Astrocyte (in vitro differentiated cells and primary cell): ENCODE measurements around the gene WNT9A.

Experiments used
- CTCF ChIP-seq: IDR thresholded peaks from 2 replicates; pipeline ENCODE4 v1.5.1; 2011; ENCODE audit warnings: low read depth, mild to moderate bottlenecking, inconsistent platforms, low read length, moderate library complexity; ENCODE audit not compliant: insufficient read depth
- EZH2 ChIP-seq: IDR thresholded peaks from 2 replicates; pipeline ENCODE4 v1.6.1; 2012; ENCODE audit warnings: mild to moderate bottlenecking, low read length, inconsistent platforms; ENCODE audit not compliant: insufficient read depth

DNA sequence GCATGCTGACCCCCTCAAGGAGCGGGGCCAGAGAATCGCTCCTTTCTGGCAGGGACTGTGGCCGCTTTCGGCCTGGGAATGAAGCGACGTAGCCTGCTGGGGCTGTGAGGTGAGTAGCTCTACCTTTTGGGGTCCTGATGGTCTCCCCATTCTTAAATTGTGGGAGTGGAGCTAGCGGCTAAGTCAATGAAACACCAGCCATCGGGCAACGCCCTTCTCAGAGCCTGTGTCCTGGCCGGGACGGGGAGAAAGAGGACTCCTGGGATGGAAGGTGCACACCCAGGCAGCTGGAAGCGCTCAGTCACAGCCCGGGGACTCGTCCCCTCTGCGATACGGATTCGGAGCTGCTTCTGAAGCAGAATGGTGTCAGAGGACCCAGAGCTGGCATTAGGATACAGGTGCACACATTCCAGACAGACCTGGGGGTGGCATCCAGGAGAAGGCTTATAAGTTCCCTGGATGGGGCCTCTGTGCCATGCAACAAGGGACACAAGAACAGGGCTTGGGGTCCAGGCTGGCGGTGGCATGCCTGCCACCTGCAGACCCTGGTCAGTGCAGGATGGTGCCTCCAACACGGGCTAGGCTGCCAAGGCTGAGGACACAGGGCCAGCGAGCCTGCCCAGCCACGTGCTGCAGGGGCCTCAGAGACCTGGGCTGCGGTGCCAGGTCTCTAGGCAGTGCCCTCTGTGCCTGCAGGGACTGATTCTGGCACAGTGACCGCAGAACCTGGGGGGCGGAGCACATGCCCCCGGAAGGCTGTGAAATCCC, 945 bp upstream of the WNT9A start:
- TF ChIP-seq CTCF (no peak), EZH2 (peak; percentile 38)
